ENCODE measurements around the gene BEAN1.

GRCh38 chr16:66479661-66480264 lies 52.7 kb downstream of the BEAN1 start:
- TF ChIP-seq, protein P1, sequence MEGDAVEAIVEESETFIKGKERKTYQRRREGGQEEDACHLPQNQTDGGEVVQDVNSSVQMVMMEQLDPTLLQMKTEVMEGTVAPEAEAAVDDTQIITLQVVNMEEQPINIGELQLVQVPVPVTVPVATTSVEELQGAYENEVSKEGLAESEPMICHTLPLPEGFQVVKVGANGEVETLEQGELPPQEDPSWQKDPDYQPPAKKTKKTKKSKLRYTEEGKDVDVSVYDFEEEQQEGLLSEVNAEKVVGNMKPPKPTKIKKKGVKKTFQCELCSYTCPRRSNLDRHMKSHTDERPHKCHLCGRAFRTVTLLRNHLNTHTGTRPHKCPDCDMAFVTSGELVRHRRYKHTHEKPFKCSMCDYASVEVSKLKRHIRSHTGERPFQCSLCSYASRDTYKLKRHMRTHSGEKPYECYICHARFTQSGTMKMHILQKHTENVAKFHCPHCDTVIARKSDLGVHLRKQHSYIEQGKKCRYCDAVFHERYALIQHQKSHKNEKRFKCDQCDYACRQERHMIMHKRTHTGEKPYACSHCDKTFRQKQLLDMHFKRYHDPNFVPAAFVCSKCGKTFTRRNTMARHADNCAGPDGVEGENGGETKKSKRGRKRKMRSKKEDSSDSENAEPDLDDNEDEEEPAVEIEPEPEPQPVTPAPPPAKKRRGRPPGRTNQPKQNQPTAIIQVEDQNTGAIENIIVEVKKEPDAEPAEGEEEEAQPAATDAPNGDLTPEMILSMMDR (IDR thresholded peaks at IDR 0.05; ENCODE audit: insufficient read depth, low read length), result no peak
- TF ChIP-seq, protein P2, sequence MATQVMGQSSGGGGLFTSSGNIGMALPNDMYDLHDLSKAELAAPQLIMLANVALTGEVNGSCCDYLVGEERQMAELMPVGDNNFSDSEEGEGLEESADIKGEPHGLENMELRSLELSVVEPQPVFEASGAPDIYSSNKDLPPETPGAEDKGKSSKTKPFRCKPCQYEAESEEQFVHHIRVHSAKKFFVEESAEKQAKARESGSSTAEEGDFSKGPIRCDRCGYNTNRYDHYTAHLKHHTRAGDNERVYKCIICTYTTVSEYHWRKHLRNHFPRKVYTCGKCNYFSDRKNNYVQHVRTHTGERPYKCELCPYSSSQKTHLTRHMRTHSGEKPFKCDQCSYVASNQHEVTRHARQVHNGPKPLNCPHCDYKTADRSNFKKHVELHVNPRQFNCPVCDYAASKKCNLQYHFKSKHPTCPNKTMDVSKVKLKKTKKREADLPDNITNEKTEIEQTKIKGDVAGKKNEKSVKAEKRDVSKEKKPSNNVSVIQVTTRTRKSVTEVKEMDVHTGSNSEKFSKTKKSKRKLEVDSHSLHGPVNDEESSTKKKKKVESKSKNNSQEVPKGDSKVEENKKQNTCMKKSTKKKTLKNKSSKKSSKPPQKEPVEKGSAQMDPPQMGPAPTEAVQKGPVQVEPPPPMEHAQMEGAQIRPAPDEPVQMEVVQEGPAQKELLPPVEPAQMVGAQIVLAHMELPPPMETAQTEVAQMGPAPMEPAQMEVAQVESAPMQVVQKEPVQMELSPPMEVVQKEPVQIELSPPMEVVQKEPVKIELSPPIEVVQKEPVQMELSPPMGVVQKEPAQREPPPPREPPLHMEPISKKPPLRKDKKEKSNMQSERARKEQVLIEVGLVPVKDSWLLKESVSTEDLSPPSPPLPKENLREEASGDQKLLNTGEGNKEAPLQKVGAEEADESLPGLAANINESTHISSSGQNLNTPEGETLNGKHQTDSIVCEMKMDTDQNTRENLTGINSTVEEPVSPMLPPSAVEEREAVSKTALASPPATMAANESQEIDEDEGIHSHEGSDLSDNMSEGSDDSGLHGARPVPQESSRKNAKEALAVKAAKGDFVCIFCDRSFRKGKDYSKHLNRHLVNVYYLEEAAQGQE (IDR thresholded peaks at IDR 0.05; ENCODE audit: insufficient replicate concordance, low read depth), result no peak
- TF ChIP-seq GABPA (IDR thresholded peaks at IDR 0.05; ENCODE audit: low read depth), result no peak

All from HL-60 (cell line).